ENCODE results near the gene FIBIN. TPM values are rescaled to one million over a fixed set of nuclear protein-coding genes. Genes with fewer than 3 reads are reported as not detected.

FIBIN gene
- total RNA-seq, 1 donor from 2014 or later, result 0.75 TPM

DNA sequence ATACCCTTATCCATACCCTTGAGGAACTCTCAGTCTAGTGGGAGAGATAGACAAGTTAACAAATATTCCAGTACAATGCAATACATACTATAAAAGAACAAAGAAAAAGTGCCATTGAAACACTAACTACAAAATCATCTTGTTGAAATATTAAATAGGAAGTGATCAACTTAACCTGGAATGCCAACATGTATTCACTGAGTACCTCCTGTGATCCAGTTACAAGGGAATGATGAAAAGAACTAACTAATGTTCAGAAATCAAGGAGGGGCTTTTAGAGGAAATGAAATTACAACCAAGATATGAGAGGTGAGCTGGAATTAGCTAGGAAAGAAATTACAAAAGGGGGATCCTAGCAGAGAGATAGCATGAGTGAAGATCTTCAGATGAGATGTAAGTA lies 6.2 kb upstream of the FIBIN start:
- no peak for FAIRE-seq
- H3K27ac Mint-ChIP-seq (ENCODE audit: unreplicated experiment), result no peak overlapping the region
- no peaks in the 10 kb centered on the region for H3K27me3 ChIP-seq (ENCODE audit: insufficient read depth, low read length)
- no peak overlapping the region for H3K4me3 Mint-ChIP-seq (ENCODE audit: unreplicated experiment)
- H3K4me3 ChIP-seq (ENCODE audit: insufficient read depth, low read depth, low read length), result no peak overlapping the region
- H3K36me3 ChIP-seq (ENCODE audit: insufficient read depth, low read length), result no peaks in the 10 kb centered on the region
- no peaks in the 10 kb centered on the region for H3K4me1 ChIP-seq (ENCODE audit: insufficient read depth, low read length)
- no peaks in the 10 kb centered on the region for H3K36me3 Mint-ChIP-seq (ENCODE audit: low read depth, unreplicated experiment)
- TF ChIP-seq EZH2 (IDR thresholded peaks at IDR 0.05; ENCODE audit: insufficient read depth, low read length), result no peak
- TF ChIP-seq, protein P1, sequence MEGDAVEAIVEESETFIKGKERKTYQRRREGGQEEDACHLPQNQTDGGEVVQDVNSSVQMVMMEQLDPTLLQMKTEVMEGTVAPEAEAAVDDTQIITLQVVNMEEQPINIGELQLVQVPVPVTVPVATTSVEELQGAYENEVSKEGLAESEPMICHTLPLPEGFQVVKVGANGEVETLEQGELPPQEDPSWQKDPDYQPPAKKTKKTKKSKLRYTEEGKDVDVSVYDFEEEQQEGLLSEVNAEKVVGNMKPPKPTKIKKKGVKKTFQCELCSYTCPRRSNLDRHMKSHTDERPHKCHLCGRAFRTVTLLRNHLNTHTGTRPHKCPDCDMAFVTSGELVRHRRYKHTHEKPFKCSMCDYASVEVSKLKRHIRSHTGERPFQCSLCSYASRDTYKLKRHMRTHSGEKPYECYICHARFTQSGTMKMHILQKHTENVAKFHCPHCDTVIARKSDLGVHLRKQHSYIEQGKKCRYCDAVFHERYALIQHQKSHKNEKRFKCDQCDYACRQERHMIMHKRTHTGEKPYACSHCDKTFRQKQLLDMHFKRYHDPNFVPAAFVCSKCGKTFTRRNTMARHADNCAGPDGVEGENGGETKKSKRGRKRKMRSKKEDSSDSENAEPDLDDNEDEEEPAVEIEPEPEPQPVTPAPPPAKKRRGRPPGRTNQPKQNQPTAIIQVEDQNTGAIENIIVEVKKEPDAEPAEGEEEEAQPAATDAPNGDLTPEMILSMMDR (IDR thresholded peaks at IDR 0.05; ENCODE audit: insufficient read depth, low read depth, low read length), result no peak
- no peaks in the 10 kb centered on the region for H4K20me1 ChIP-seq (ENCODE audit: insufficient read depth, low read length)
- no peak for DNase-seq (ENCODE audit: low read depth)
- peaks cover 4% of the 10 kb centered on the region for H3K9me3 Mint-ChIP-seq (ENCODE audit: unreplicated experiment)
- no peak overlapping the region for H2AFZ ChIP-seq (ENCODE audit: low read depth, low read length)
- no peaks in the 10 kb centered on the region for H3K79me2 ChIP-seq (ENCODE audit: insufficient read depth, low read length)
- H3K4me2 ChIP-seq (ENCODE audit: low read length), result no peak overlapping the region
- H3K9me3 ChIP-seq (ENCODE audit: insufficient read depth, low read depth, low read length), result no peaks in the 10 kb centered on the region
- H3K4me1 Mint-ChIP-seq (ENCODE audit: low read depth, unreplicated experiment), result peaks cover 8% of the 10 kb centered on the region
- H3K27ac ChIP-seq (ENCODE audit: low read depth, low read length), result no peak overlapping the region
- H3K27me3 Mint-ChIP-seq (ENCODE audit: low read depth, unreplicated experiment), result no peaks in the 10 kb centered on the region
- no peak overlapping the region for H3K9ac ChIP-seq (ENCODE audit: low read length)

DNA sequence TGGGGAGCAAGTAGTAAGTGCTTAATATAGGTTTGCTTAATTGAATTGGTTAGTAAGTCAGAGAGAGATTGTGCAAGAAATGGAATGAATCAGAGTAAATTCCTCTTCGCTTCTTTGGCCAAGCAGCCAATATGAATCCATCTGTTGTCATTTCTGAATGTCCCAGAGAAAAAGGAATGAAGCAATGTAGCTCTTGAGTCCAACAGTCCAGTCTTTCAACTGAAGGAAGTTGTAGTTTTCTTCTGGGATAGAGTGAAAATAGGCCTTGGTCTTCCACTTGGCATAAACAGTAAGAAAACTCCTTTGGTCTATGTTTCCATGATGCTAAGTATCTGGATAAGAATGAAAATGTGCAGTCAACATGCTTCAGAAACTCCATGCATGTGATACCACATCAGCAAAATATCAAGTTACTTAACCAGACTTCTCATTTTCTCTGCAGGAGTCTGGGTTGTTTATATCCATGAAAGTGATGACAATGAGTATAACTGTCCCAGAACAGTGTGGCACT lies 1.8 kb upstream of the FIBIN start:
- Histone ChIP-seq H3K4me1 (ENCODE audit: insufficient read depth, low read length) (peaks cover 8% of the 10 kb centered on the region), H3K36me3 (ENCODE audit: insufficient read depth, low read length) (no peaks in the 10 kb centered on the region), H3K9me3 (ENCODE audit: insufficient read depth, low read depth, low read length) (no peaks in the 10 kb centered on the region), H3K27me3 (ENCODE audit: insufficient read depth, low read length) (no peaks in the 10 kb centered on the region), H2AFZ (ENCODE audit: low read depth, low read length) (no peak overlapping the region), H3K9ac (ENCODE audit: low read length) (no peak overlapping the region), H4K20me1 (ENCODE audit: insufficient read depth, low read length) (no peaks in the 10 kb centered on the region), H3K79me2 (ENCODE audit: insufficient read depth, low read length) (no peaks in the 10 kb centered on the region), H3K4me2 (ENCODE audit: low read length) (no peak overlapping the region), H3K27ac (ENCODE audit: low read depth, low read length) (no peak overlapping the region), H3K4me3 (ENCODE audit: insufficient read depth, low read depth, low read length) (no peak overlapping the region)
- no peak overlapping the region for H3K27ac Mint-ChIP-seq (ENCODE audit: unreplicated experiment)
- DNase-seq (ENCODE audit: low read depth) (peak; percentile 91), FAIRE-seq (peak; percentile 84)
- H3K4me3 Mint-ChIP-seq (ENCODE audit: unreplicated experiment), result no peak overlapping the region
- no peak for TF ChIP-seq EZH2 (IDR thresholded peaks at IDR 0.05; ENCODE audit: insufficient read depth, low read length)
- TF ChIP-seq, protein P1 (IDR thresholded peaks at IDR 0.05; ENCODE audit: insufficient read depth, low read depth, low read length), result no peak
- peaks cover 13% of the 10 kb centered on the region for H3K4me1 Mint-ChIP-seq (ENCODE audit: low read depth, unreplicated experiment)
- H3K9me3 Mint-ChIP-seq (ENCODE audit: unreplicated experiment), result peaks cover 1% of the 10 kb centered on the region
- no peaks in the 10 kb centered on the region for H3K36me3 Mint-ChIP-seq (ENCODE audit: low read depth, unreplicated experiment)
- no peaks in the 10 kb centered on the region for H3K27me3 Mint-ChIP-seq (ENCODE audit: low read depth, unreplicated experiment)

GRCh38 chr11:26994631-26995095 lies 751 bp downstream of the FIBIN start:
- Histone ChIP-seq H3K36me3 (ENCODE audit: insufficient read depth, low read length) (no peaks in the 10 kb centered on the region), H3K9me3 (ENCODE audit: insufficient read depth, low read depth, low read length) (no peaks in the 10 kb centered on the region), H4K20me1 (ENCODE audit: insufficient read depth, low read length) (no peaks in the 10 kb centered on the region), H3K9ac (ENCODE audit: low read length) (peak overlapping the region; percentile 80), H3K4me2 (ENCODE audit: low read length) (peak overlapping the region; percentile 96), H3K27ac (ENCODE audit: low read depth, low read length) (no peak overlapping the region), H3K27me3 (ENCODE audit: insufficient read depth, low read length) (no peaks in the 10 kb centered on the region), H2AFZ (ENCODE audit: low read depth, low read length) (peak overlapping the region; percentile 95), H3K4me3 (ENCODE audit: insufficient read depth, low read depth, low read length) (peak overlapping the region; percentile 73), H3K79me2 (ENCODE audit: insufficient read depth, low read length) (no peaks in the 10 kb centered on the region), H3K4me1 (ENCODE audit: insufficient read depth, low read length) (peaks cover 8% of the 10 kb centered on the region)
- TF ChIP-seq, protein P1 (IDR thresholded peaks at IDR 0.05; ENCODE audit: insufficient read depth, low read depth, low read length), result no peak
- TF ChIP-seq EZH2 (IDR thresholded peaks at IDR 0.05; ENCODE audit: insufficient read depth, low read length), result no peak
- no peak overlapping the region for H3K27ac Mint-ChIP-seq (ENCODE audit: unreplicated experiment)
- no peaks in the 10 kb centered on the region for H3K36me3 Mint-ChIP-seq (ENCODE audit: low read depth, unreplicated experiment)
- H3K27me3 Mint-ChIP-seq (ENCODE audit: low read depth, unreplicated experiment), result no peaks in the 10 kb centered on the region
- H3K4me3 Mint-ChIP-seq (ENCODE audit: unreplicated experiment), result peak overlapping the region; percentile 57
- FAIRE-seq, result no peak
- no peaks in the 10 kb centered on the region for H3K9me3 Mint-ChIP-seq (ENCODE audit: unreplicated experiment)
- peaks cover 13% of the 10 kb centered on the region for H3K4me1 Mint-ChIP-seq (ENCODE audit: low read depth, unreplicated experiment)
- no peak for DNase-seq (ENCODE audit: low read depth)

Data from astrocyte (in vitro differentiated cells and primary cell).